Measurements from ENCODE around the gene TCP11X2. TPM values are rescaled to one million over a fixed set of nuclear protein-coding genes. Genes with fewer than 3 reads are reported as not detected.
"Not testable (repeated sequence)": the region's sequence is repeated elsewhere in the genome, so short reads cannot be mapped to it uniquely, and the experiment has no call there.

Gene TCP11X2
- total and polyA plus RNA-seq, 4 donors: 0.12 to 1.7 (median 0.61) TPM

DNA sequence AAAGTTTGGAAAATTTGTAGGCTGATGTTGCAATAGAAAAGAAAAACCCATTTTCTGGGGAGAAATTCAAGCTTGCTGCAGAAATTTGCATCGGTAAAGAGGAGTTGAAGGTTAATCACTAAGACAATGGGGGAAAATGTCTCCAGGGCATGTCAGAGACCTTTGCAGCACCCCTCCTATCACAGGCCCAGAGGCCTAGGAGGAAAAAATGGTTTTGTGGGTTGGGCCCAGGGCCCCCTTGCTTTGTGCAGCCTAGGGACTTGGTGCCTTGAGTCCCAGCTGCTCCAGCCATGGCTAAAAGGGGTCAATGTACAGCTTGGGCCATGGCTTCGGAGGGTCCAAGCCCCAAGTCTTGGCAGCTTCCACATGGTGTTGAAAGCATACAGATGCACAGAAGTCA is 27.1 kb upstream of the TCP11X2 start:
- peaks cover 0 to 8% (median 0%) of the 10 kb centered on the region in 3 donors for H3K27me3 ChIP-seq (ENCODE audit: control insufficient read depth in 3 of 3, insufficient read depth in 3 of 3, low read length in 2 of 3)
- no peaks in the 10 kb centered on the region for H3K36me3 ChIP-seq (ENCODE audit: control insufficient read depth in 4 of 4, insufficient read depth in 4 of 4, low read length in 4 of 4)
- DNase-seq (no peak), ATAC-seq (ENCODE audit: insufficient read depth, low FRiP score) (no peak)
- no peak overlapping the region for H3K9ac ChIP-seq (ENCODE audit: insufficient read depth in 1 of 2, low read length in 2 of 2)
- no peak overlapping the region for H3K27ac ChIP-seq (ENCODE audit: low read depth in 1 of 2, low read length in 1 of 2)
- no peak overlapping the region for H3K4me3 ChIP-seq
- H3K9me3 ChIP-seq (ENCODE audit: control insufficient read depth in 4 of 4, insufficient read depth in 3 of 4, low read length in 3 of 4): peaks cover 0 to 11% (median 0%) of the 10 kb centered on the region in 4 donors
- H3K4me1 ChIP-seq (ENCODE audit: control insufficient read depth in 5 of 5, insufficient read depth in 5 of 5, low read length in 5 of 5): no peaks in the 10 kb centered on the region
- TF ChIP-seq, protein P1, sequence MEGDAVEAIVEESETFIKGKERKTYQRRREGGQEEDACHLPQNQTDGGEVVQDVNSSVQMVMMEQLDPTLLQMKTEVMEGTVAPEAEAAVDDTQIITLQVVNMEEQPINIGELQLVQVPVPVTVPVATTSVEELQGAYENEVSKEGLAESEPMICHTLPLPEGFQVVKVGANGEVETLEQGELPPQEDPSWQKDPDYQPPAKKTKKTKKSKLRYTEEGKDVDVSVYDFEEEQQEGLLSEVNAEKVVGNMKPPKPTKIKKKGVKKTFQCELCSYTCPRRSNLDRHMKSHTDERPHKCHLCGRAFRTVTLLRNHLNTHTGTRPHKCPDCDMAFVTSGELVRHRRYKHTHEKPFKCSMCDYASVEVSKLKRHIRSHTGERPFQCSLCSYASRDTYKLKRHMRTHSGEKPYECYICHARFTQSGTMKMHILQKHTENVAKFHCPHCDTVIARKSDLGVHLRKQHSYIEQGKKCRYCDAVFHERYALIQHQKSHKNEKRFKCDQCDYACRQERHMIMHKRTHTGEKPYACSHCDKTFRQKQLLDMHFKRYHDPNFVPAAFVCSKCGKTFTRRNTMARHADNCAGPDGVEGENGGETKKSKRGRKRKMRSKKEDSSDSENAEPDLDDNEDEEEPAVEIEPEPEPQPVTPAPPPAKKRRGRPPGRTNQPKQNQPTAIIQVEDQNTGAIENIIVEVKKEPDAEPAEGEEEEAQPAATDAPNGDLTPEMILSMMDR (IDR thresholded peaks at IDR 0.05; ENCODE audit: control extremely low read depth, extremely low read depth): no peak
- 91 to 93% methylated on average over 2 of the region's 2 CpGs for WGBS, 2 donors

DNA sequence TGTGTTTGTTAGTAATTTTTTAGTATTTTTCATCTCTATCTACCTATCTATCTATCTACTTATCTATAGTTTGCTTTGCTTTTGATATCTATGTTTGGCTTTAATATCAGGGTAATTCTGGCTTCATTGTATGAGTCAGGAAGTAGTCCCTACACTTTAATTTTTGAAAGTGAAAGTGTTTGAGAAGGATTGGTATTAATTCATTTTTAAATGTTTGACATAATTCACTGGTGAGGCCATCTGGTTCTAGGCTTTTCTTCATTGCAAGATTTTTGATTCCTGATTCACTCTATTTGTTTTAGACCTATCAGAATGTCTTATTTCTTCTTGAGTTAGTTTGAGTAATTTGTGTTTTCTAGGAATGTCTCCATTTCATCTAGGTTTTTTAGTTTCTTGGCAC is 20.2 kb upstream of the TCP11X2 start:
- TF ChIP-seq, protein P1 (IDR thresholded peaks at IDR 0.05; ENCODE audit: control extremely low read depth, extremely low read depth): no peak
- peaks cover 0 to 5% (median 4%) of the 10 kb centered on the region in 3 donors for H3K27me3 ChIP-seq (ENCODE audit: control insufficient read depth in 3 of 3, insufficient read depth in 3 of 3, low read length in 2 of 3)
- DNase-seq (no peak), ATAC-seq (ENCODE audit: insufficient read depth, low FRiP score) (no peak)
- H3K27ac ChIP-seq (ENCODE audit: low read depth in 1 of 2, low read length in 1 of 2): no peak overlapping the region
- no peaks in the 10 kb centered on the region for H3K36me3 ChIP-seq (ENCODE audit: control insufficient read depth in 4 of 4, insufficient read depth in 4 of 4, low read length in 4 of 4)
- H3K9me3 ChIP-seq (ENCODE audit: control insufficient read depth in 4 of 4, insufficient read depth in 3 of 4, low read length in 3 of 4): peaks cover 0 to 5% (median 0%) of the 10 kb centered on the region in 4 donors
- H3K9ac ChIP-seq (ENCODE audit: insufficient read depth in 1 of 2, low read length in 2 of 2): no peak overlapping the region
- H3K4me1 ChIP-seq (ENCODE audit: control insufficient read depth in 5 of 5, insufficient read depth in 5 of 5, low read length in 5 of 5): no peaks in the 10 kb centered on the region
- no peak overlapping the region for H3K4me3 ChIP-seq

DNA sequence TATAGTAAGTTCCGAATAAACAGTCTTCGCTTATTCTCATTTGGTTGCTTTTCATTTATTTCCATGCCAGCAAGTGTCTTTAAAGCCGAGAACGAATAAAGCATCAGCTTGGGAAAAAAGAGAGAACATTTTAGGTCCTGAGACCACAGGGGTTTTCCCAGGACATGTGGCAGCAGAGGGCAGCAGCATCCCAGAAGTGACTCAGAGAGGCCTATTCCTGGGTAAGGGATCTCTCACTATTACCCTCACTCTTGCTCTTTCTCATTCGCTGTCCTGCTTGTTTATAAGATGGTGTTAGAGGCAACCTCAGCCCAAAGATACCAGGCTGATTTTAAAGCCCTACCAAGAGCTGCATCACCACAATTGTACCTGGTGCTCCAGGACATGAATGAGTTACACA is 7.2 kb upstream of the TCP11X2 start:
- H3K9ac ChIP-seq (ENCODE audit: insufficient read depth in 1 of 2, low read length in 2 of 2); H3K9me3 ChIP-seq (ENCODE audit: control insufficient read depth in 4 of 4, insufficient read depth in 3 of 4, low read length in 3 of 4); ATAC-seq (ENCODE audit: insufficient read depth, low FRiP score); H3K4me1 ChIP-seq (ENCODE audit: control insufficient read depth in 5 of 5, insufficient read depth in 5 of 5, low read length in 5 of 5); H3K4me3 ChIP-seq; H3K36me3 ChIP-seq (ENCODE audit: control insufficient read depth in 4 of 4, insufficient read depth in 4 of 4, low read length in 4 of 4); H3K27me3 ChIP-seq (ENCODE audit: control insufficient read depth in 3 of 3, insufficient read depth in 3 of 3, low read length in 2 of 3); H3K27ac ChIP-seq (ENCODE audit: low read depth in 1 of 2, low read length in 1 of 2); DNase-seq: not testable (repeated sequence)
- 48 to 50% methylated on average over 2 of the region's 5 CpGs for WGBS, 2 donors

DNA sequence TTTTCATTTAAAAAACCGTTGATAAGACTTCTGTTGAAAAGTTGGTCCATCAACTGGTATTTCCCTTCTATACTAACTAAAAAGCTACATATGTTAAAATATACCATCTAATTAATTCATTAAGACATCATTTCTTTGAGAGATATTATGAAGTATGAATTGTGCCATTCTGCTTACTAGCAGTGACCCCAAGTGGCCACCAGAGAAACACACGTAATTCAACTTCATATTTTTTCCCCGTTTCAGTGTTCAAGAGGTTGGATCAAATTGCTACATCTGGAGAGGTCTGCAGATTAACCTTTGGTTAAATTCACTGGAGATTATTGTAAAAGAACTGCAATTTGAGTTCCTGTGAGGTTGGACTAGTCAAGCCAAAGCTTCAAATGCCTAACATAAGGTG is 1.4 kb downstream of the TCP11X2 start:
- H3K9ac ChIP-seq (ENCODE audit: insufficient read depth in 1 of 2, low read length in 2 of 2); ATAC-seq (ENCODE audit: insufficient read depth, low FRiP score); H3K27ac ChIP-seq (ENCODE audit: low read depth in 1 of 2, low read length in 1 of 2); H3K36me3 ChIP-seq (ENCODE audit: control insufficient read depth in 4 of 4, insufficient read depth in 4 of 4, low read length in 4 of 4); H3K27me3 ChIP-seq (ENCODE audit: control insufficient read depth in 3 of 3, insufficient read depth in 3 of 3, low read length in 2 of 3); H3K4me3 ChIP-seq; DNase-seq; H3K9me3 ChIP-seq (ENCODE audit: control insufficient read depth in 4 of 4, insufficient read depth in 3 of 4, low read length in 3 of 4); H3K4me1 ChIP-seq (ENCODE audit: control insufficient read depth in 5 of 5, insufficient read depth in 5 of 5, low read length in 5 of 5): not testable (repeated sequence)
- no CpG with 5 or more reads among the region's 3 CpGs for WGBS, 2 donors

DNA sequence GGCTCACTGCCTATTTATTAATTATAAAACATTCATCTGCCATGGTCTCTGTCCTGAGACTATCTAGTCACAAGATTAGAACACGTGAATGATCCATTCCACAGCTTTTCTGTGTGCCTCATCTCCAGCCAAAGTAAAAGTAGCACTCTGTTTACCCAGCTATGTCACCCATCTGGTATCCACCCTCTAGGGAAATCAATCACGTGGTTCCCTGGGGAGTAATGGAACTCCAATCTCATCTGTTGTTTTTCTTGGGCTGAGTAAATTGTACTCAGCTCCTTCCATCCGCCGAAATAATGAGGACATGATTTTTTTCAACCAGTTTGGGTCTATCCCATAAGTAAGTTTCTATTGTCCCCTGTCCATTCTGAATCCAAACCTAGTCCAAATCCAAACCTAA is 13.0 kb downstream of the TCP11X2 start:
- no CpG with 5 or more reads among the region's 4 CpGs for WGBS, 2 donors
- not testable (repeated sequence) for H3K27ac ChIP-seq (ENCODE audit: low read depth in 1 of 2, low read length in 1 of 2); H3K4me3 ChIP-seq; H3K9me3 ChIP-seq (ENCODE audit: control insufficient read depth in 4 of 4, insufficient read depth in 3 of 4, low read length in 3 of 4); ATAC-seq (ENCODE audit: insufficient read depth, low FRiP score); H3K36me3 ChIP-seq (ENCODE audit: control insufficient read depth in 4 of 4, insufficient read depth in 4 of 4, low read length in 4 of 4); H3K4me1 ChIP-seq (ENCODE audit: control insufficient read depth in 5 of 5, insufficient read depth in 5 of 5, low read length in 5 of 5); H3K9ac ChIP-seq (ENCODE audit: insufficient read depth in 1 of 2, low read length in 2 of 2); DNase-seq; H3K27me3 ChIP-seq (ENCODE audit: control insufficient read depth in 3 of 3, insufficient read depth in 3 of 3, low read length in 2 of 3)

DNA sequence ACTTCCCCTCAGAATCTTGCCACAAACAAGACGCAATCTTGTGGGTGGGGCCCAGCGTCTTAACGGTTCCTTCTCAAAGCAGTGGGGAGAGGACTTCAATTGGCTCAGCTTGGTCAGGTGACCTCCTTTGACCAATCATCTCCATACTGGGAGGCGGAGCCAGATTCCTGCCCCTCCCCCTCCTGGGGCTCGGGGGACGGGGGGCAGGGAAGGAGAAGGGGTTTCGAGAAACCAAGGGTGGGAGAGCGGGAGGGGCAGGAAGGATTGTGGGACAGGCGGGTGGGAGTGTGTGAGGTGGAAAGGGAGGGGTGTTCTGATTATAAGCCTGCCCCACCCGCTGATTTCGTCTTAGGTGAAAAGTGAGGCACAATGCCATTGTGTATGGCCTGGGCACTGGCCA is 31.7 kb downstream of the TCP11X2 start, which contains the start of gene NXF2B:
Gene NXF2B, minus strand, starts transcription at position 101 of the 400 bp plus-strand sequence. CDS start 59,972 bp downstream, outside the sequence.
- not testable (repeated sequence) for H3K4me1 ChIP-seq (ENCODE audit: control insufficient read depth in 5 of 5, insufficient read depth in 5 of 5, low read length in 5 of 5); H3K27me3 ChIP-seq (ENCODE audit: control insufficient read depth in 3 of 3, insufficient read depth in 3 of 3, low read length in 2 of 3); H3K9me3 ChIP-seq (ENCODE audit: control insufficient read depth in 4 of 4, insufficient read depth in 3 of 4, low read length in 3 of 4); H3K36me3 ChIP-seq (ENCODE audit: control insufficient read depth in 4 of 4, insufficient read depth in 4 of 4, low read length in 4 of 4); ATAC-seq (ENCODE audit: insufficient read depth, low FRiP score); DNase-seq; H3K4me3 ChIP-seq; H3K27ac ChIP-seq (ENCODE audit: low read depth in 1 of 2, low read length in 1 of 2); H3K9ac ChIP-seq (ENCODE audit: insufficient read depth in 1 of 2, low read length in 2 of 2)
- no CpG with 5 or more reads among the region's 11 CpGs for WGBS, 2 donors

DNA sequence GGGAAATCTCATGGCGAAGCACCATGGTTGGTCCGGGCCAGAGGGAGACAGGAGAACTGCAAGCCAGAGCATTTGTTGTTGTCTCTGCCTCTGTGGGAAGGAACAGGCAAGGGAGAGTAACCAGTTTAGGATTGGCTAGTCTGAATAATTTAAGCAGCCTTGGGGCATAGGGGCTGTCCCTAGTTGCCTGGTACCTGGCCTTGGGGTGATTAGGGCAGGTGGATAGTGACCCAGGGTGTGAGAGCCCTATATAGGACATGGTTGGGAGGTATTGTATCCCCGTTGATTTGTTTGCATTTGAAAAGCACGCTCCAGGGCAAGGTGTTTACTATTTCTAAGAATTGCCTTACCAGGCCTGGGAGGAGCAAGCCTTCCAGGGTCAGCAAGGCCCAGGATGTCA is 57.1 kb downstream of the TCP11X2 start:
- H3K4me1 ChIP-seq (ENCODE audit: control insufficient read depth in 5 of 5, insufficient read depth in 5 of 5, low read length in 5 of 5): not testable (repeated sequence)

More for the DNA sequence above, 57.1 kb downstream of the TCP11X2 start:
- H3K9me3 ChIP-seq (ENCODE audit: control insufficient read depth in 4 of 4, insufficient read depth in 3 of 4, low read length in 3 of 4); H3K27me3 ChIP-seq (ENCODE audit: control insufficient read depth in 3 of 3, insufficient read depth in 3 of 3, low read length in 2 of 3); H3K4me3 ChIP-seq; ATAC-seq (ENCODE audit: insufficient read depth, low FRiP score); H3K36me3 ChIP-seq (ENCODE audit: control insufficient read depth in 4 of 4, insufficient read depth in 4 of 4, low read length in 4 of 4); DNase-seq; H3K9ac ChIP-seq (ENCODE audit: insufficient read depth in 1 of 2, low read length in 2 of 2); H3K27ac ChIP-seq (ENCODE audit: low read depth in 1 of 2, low read length in 1 of 2): not testable (repeated sequence)
- no CpG with 5 or more reads among the region's 4 CpGs for WGBS, 2 donors

Measured in lung (tissue), 12 donors.